HG03064 (cell line): ENCODE measurements around the gene AGPAT4.

ENCODE experiments used
- ATAC-seq: cut with Tn5 transposase; IDR thresholded peaks from one replicate; pipeline ENCODE4 v1.9.1; 2021; ENCODE audit warnings: low read depth; ENCODE audit not compliant: unreplicated experiment

Gene AGPAT4

GRCh38 chr6:161284653-161285052, 10.8 kb upstream of the AGPAT4 start:
- ATAC-seq: no peak

GRCh38 chr6:161281092-161281491, 7.2 kb upstream of the AGPAT4 start:
- ATAC-seq: no peak

- ATAC-seq: no peak
Observed at GRCh38 chr6:161279677-161280415, 6.0 kb upstream of the AGPAT4 start.

GRCh38 chr6:161276605-161277155, 2.8 kb upstream of the AGPAT4 start:
- no peak for ATAC-seq

GRCh38 chr6:161274898-161275297, 1.0 kb upstream of the AGPAT4 start:
- no peak for ATAC-seq

GRCh38 chr6:161274488-161274858, 612 bp upstream of the AGPAT4 start:
- ATAC-seq: no peak

GRCh38 chr6:161273274-161273751, 548 bp downstream of the AGPAT4 start:
- no peak for ATAC-seq

GRCh38 chr6:161272635-161273273, 1.1 kb downstream of the AGPAT4 start:
- no peak for ATAC-seq

- ATAC-seq: no peak
Observed at GRCh38 chr6:161271343-161272030, 2.4 kb downstream of the AGPAT4 start.

GRCh38 chr6:161270116-161270515, 3.7 kb downstream of the AGPAT4 start:
- no peak for ATAC-seq

- ATAC-seq: no peak
Observed at GRCh38 chr6:161269310-161269709, 4.6 kb downstream of the AGPAT4 start.

- ATAC-seq: no peak
Observed at GRCh38 chr6:161268531-161269210, 5.2 kb downstream of the AGPAT4 start.

GRCh38 chr6:161266513-161267230, 7.2 kb downstream of the AGPAT4 start:
- no peak for ATAC-seq

- no peak for ATAC-seq
Observed at GRCh38 chr6:161265975-161266374, 7.9 kb downstream of the AGPAT4 start.

GRCh38 chr6:161265554-161265953, 8.3 kb downstream of the AGPAT4 start:
- ATAC-seq: no peak

GRCh38 chr6:161264181-161264580, 9.7 kb downstream of the AGPAT4 start:
- ATAC-seq: no peak

- no peak for ATAC-seq
Observed at GRCh38 chr6:161261816-161262215, 12.0 kb downstream of the AGPAT4 start.

- no peak for ATAC-seq
Observed at GRCh38 chr6:161261325-161261724, 12.5 kb downstream of the AGPAT4 start.

GRCh38 chr6:161259302-161259701, 14.6 kb downstream of the AGPAT4 start:
- ATAC-seq: no peak

- no peak for ATAC-seq
Observed at GRCh38 chr6:161257793-161258457, 15.9 kb downstream of the AGPAT4 start.
